MV-4-11 (cell line): ENCODE data around the gene TMEM178B.

Experiments
- DNase-seq: peaks from one replicate; lab custom pipeline; 2025; lab: John Stamatoyannopoulos, UW

TMEM178B gene

DNA sequence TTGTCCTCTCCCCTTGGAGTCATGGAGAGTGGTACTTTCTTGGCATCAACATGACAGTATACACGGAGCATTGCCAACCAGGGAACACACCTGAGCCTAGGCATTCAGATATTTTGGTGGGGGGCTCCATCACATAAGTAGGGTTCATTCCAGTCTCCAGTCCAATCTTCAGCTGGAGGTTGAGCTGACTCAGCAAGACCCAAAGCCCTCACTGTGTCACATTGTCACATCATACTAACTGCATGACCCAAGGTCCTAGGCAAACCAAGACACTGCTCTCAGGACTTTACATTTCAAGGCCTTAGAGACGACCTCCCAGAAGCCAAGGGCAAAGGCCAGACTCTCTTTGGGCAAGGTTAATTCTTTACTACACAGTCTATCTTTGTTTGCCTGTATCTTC lies 190.1 kb downstream of the TMEM178B start:
- no peak for DNase-seq

DNA sequence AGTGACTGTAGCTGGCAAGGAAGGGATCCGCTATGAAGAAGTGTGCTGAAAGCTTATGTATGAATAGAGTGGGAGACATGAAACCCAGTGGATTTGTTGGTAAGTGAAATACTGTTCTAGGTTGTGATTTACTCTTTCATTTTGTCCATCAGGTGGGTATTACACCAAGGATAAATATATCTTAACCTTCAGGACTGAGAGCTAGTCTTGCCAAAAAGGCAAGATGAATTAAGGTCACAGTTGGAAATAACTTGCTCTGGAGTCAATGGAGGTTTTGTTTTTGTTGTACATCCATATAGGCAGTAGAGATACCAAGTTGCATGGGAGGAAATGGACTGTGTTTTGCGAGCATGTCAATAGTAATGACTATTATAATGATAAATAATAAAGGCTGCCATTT lies 190.6 kb downstream of the TMEM178B start:
- no peak for DNase-seq

DNA sequence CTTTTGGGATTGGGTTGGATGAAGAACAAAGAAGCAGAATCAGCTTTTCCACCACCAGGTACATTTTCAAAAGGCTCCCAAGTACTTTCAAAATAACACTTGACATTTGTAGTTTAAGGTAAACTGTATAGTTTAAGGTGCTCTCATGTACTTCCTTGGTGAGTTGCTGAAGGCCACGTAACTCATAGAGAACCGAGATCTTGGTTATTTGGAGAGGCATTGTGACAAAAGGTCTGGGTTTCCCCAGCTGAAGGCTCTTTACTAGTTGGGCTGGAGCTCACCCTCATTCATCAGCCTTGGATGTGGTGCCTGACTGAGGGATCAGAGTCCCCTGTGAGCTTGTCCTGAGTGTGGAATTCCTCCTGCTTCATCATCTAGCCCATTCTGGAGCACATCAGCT lies 191.8 kb downstream of the TMEM178B start:
- DNase-seq = no peak

- no peak for DNase-seq
Measured at GRCh38 chr7:141268614-141269013, 194.8 kb downstream of the TMEM178B start.

- no peak for DNase-seq
Measured at GRCh38 chr7:141271451-141271850, 197.6 kb downstream of the TMEM178B start.

DNA sequence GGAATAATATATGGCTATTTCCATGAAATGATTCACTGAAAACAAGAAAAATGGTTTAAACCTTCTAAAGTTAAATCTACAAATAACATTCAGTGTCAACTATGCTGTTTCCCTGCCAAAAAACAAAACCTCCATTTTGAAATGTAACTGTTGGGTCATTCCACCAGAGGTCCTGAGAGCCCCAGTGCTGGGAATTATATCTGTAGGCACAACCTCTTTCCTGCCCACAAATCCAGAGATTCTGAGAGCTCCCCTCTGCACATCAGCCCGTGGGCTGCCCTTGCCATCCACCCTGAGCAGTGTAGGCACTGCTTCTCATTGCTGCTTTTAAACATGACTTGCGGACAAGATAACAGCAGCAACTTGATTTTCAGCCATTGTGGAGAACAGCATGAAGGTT lies 198.6 kb downstream of the TMEM178B start:
- no peak for DNase-seq

DNA sequence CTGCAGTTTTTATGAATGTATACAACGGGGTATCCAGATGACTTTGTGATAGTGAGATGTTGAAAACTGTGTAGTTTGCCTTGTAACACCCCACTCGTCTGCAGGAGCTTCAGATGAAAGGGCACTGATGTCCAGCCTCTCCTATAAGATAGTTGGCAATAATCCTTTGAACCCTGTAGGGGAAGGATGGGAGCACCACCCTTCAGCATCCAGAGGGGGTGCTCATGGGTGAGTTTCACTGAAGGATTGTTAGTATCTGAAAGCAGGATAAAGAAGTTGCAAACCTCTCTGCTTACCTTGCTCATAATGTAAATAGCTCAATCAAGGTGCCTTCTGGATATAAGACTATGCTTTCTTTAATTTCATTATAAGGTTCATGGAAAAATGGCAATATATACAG lies 201.5 kb downstream of the TMEM178B start:
- no peak for DNase-seq

DNA sequence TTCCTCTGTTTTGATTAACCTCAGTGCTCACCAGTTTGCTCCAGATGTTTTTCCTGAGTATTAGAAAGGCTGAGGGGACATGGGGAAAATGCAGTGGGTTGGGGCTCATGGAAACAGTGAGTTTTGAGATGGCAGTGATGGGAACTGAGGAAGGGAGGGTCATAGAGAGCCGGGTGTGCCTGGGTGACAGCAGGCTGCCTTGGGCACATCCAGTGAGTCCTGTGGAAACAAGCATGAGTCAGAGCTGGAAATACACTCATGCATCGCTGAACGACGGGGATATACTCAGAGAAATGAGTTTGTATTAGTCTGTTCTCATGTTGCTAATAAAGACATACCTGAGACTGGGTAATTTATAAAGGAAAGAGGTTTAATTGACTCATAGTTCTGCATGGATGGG lies 202.2 kb downstream of the TMEM178B start:
- DNase-seq = no peak

DNA sequence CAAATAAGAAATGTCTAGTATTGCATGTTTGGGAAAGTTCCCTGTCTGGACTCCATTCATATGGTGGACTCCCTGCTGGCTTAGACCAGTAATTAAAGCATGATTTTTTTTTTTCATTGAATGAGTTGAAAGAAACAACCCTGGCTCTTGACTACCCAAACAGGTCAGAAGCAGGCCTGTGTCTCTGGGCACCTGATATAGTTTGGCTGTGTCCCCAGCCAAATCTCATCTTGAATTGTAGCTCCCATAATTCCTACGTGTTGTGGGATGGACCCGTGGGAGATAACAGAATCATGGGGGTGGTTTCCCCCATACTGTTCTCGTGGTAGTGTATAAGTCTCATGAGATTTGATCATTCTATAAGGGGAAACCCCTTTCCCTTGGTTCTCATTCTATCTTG lies 206.2 kb downstream of the TMEM178B start:
- no peak for DNase-seq

- no peak for DNase-seq
Measured at GRCh38 chr7:141281311-141281710, 207.4 kb downstream of the TMEM178B start.

- DNase-seq = no peak
Measured at GRCh38 chr7:141286522-141286921, 212.7 kb downstream of the TMEM178B start.

- no peak for DNase-seq
Measured at GRCh38 chr7:141287936-141288335, 214.1 kb downstream of the TMEM178B start.

GRCh38 chr7:141288626-141289025 lies 214.8 kb downstream of the TMEM178B start:
- no peak for DNase-seq

DNA sequence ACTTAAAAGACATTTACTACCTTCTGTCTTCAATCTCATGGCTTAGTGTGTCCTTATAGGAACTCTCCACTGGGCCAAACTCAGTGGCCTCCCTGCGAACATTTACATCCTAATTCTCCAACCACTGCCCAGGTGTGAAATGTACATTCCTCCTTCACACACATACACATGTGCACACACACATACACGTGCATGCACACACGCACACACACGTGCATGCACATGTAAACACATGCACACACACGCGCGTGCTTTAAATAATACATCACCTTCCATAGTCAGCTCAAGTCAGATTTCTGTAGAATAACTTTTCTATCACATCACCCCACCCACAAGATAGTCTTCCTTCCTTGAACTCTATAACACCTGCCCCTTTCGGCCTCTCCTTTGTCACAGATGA lies 216.5 kb downstream of the TMEM178B start:
- no peak for DNase-seq

DNA sequence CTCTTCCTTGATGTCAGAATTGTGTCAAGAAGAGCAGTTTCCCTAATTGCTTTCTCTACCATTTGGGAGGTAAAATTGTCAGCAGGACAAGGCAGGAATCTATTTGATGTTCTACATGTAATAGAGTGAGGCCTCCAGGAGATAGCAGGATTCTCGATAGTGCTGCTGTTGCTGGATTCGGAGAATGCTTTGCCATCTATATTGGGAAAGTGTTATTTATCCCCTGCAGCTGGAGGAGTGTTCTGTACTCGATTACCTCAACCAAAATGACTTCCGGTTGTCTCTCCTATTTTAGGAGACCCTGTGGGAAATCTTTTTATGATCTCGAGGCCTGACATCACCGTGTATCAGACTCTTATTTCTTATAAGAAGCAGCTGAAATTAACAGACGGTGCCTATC lies 217.1 kb downstream of the TMEM178B start:
- DNase-seq = no peak

- DNase-seq = peak; percentile 46
Measured at GRCh38 chr7:141291541-141291940, 217.7 kb downstream of the TMEM178B start.

DNA sequence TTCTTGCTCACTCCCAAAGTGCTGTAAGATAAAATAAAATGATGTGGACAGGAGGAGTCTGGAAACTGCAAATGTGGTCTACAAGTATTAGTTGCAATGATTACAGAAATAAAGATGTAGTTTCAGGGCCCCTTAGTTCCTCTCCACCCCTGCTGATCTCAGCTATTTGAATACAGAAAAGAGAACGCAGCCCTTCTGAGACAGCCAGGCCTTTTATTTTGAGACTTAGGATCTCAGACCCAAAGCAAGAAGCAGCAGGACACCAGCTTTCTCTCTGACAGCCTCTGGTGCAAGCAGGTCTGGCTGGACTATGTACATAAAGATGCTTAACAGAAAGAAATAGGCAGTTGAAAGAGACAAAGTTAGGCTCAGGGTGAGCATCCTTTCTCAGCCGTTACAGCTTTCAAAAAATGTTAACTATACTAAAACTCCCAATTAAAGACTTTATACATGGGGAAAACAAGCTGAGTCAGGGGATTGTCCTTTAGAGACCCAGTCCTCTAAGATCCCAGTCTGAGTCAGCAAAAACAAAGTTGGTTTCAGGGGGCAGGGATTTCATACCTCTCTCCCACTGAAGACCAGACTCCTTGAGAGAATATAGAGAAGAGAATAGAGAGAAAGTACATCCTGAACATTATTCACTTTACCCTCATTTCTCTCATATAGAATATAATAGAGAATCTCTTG lies 220.4 kb downstream of the TMEM178B start:
- DNase-seq = no peak

- no peak for DNase-seq
Measured at GRCh38 chr7:141295367-141295895, 221.6 kb downstream of the TMEM178B start.

DNA sequence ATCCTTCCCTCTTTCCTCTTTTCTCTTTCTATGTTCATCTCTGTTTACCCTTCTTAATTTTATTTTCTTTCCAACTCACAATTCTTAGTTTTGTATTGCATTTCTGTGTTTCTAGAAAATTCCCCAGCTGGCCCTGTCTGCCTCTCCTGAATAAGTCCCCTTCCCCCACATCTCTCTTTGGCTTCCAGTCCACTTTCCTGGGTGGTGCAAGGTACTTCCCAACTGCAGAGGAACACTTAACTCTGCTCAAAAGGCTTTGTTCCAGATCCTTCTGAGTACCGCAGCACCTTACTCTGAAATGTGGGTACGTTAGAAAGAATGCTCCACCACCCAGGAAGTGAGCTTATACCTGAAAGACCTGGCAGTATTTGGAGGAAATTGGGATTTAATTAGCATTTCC lies 227.0 kb downstream of the TMEM178B start:
- DNase-seq = no peak

GRCh38 chr7:141301544-141301943 lies 227.7 kb downstream of the TMEM178B start:
- no peak for DNase-seq

DNA sequence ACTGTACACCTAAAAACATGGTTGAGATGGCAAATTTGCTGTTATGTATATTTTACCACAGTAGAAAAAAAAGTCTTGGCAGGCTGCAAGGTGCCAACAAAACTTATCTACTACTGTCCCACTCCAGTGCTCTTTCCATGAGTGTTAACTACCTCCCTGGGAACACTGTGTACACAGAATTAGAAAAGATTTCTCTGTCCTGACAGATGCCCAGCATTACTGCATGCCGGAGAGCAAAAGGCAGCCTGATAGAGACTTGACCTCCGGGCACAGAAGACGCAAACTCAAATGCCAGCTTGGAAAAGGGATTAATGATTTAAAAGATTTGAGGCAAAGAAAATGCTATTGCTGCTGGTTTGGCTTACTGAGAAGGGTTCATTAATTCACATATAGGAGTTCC lies 228.8 kb downstream of the TMEM178B start:
- DNase-seq = no peak

DNA sequence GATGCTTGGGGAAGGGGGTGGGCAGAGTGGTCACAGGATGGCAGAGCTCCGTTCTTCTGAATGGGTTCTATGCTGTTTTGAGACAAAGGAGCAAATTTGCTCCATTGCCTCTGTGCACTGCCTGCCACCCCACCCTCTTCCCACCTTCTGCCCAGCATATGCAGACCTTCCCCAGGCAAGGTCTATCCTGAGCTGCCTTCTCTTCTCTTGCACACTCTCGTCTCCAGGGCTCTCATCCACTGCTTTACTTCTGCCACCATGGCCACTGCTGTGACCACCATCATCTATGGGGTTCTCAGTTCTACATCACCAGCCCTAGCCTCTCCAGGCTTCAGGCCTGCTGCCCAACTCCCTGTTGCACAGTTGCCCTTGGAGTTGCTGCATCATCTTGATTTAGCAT lies 230.4 kb downstream of the TMEM178B start:
- DNase-seq = no peak

DNA sequence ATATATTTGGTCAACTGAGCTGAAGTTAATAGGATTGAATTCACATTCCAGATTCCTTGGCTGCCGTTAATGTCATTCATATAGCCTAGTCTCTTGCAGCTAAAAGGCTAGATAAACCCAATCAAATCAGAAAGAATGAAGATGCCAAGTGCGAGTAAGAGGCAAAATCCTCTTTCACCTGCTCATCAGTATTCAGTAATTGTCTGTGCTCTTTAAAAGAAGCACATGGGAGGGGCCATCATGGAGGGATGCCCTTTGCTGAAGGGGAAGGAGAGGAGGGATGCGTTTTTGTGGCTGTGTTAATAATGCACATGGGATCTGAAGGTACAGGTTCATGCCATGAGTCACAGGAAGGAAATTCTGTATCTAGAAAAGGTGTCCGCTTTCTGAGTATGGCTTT lies 232.2 kb downstream of the TMEM178B start:
- DNase-seq = no peak

- DNase-seq = no peak
Measured at GRCh38 chr7:141312395-141312794, 238.5 kb downstream of the TMEM178B start.
